ENCODE results near the gene LRP1.

DNA sequence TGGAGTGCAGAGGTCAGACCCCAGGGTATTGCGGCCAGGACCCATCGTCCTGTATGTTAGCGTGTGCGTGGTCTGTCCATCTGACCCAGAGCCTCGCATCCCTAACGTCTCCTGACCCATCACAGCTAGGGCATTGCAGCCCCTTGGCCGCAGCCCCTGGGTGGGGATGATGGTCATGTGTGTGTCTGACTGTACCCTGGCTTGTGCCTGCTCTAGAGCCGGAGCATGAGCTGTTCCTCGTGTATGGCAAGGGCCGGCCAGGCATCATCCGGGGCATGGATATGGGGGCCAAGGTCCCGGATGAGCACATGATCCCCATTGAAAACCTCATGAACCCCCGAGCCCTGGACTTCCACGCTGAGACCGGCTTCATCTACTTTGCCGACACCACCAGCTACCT lies 29.9 kb downstream of the LRP1 start:
- TF ChIP-seq, protein P1, sequence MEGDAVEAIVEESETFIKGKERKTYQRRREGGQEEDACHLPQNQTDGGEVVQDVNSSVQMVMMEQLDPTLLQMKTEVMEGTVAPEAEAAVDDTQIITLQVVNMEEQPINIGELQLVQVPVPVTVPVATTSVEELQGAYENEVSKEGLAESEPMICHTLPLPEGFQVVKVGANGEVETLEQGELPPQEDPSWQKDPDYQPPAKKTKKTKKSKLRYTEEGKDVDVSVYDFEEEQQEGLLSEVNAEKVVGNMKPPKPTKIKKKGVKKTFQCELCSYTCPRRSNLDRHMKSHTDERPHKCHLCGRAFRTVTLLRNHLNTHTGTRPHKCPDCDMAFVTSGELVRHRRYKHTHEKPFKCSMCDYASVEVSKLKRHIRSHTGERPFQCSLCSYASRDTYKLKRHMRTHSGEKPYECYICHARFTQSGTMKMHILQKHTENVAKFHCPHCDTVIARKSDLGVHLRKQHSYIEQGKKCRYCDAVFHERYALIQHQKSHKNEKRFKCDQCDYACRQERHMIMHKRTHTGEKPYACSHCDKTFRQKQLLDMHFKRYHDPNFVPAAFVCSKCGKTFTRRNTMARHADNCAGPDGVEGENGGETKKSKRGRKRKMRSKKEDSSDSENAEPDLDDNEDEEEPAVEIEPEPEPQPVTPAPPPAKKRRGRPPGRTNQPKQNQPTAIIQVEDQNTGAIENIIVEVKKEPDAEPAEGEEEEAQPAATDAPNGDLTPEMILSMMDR (IDR thresholded peaks at IDR 0.05; ENCODE audit: low read depth, low read length) = no peak
- TF ChIP-seq EZH2phosphoT487 (IDR thresholded peaks at IDR 0.05; ENCODE audit: low read depth) = no peak

All from OCI-LY3 (cell line).